Measurements from ENCODE around the gene CARD10. TPM values are rescaled to one million over a fixed set of nuclear protein-coding genes. Genes with fewer than 3 reads are reported as not detected.

CARD10 gene
- total RNA-seq, 1 experiment from 2014 or later: 17.7 TPM

- H3K9me3 ChIP-seq (ENCODE audit: control insufficient read depth, low read depth, low read length): no peaks in the 10 kb centered on the region
- H3K27me3 Mint-ChIP-seq (ENCODE audit: low read depth): no peaks in the 10 kb centered on the region
- no peak overlapping the region for H3K23ac ChIP-seq (ENCODE audit: insufficient read length, low read depth, low read length)
- no peak overlapping the region for H4K91ac ChIP-seq (ENCODE audit: insufficient read length, low read depth, low read length)
- no peak overlapping the region for H2BK20ac ChIP-seq (ENCODE audit: low read depth, low read length, poor library complexity, severe bottlenecking)
- no peaks in the 10 kb centered on the region for H3K9me3 Mint-ChIP-seq
- H3K9ac ChIP-seq (ENCODE audit: extremely low read depth, insufficient read length, low read length): no peak overlapping the region
- no peaks in the 10 kb centered on the region for H3K27me3 ChIP-seq (ENCODE audit: insufficient read depth, low read length)
- H2AFZ ChIP-seq (ENCODE audit: low read length): no peak overlapping the region
- no peak for DNase-seq
- no peak overlapping the region for H3K27ac ChIP-seq (ENCODE audit: insufficient read length, low read depth, low read length)
- WGBS (ENCODE audit: extremely low coverage, insufficient read length, low lambda C conversion rate): no CpG with 5 or more reads among the region's 4 CpGs
- H3T11ph ChIP-seq (ENCODE audit: low read length): no peak overlapping the region
- no peak overlapping the region for H2BK15ac ChIP-seq (ENCODE audit: low read depth, low read length)
- H3K14ac ChIP-seq (ENCODE audit: insufficient read depth, low read length): no peak overlapping the region
- no peak overlapping the region for H2BK12ac ChIP-seq (ENCODE audit: insufficient read length, low read depth, low read length)
- no peak overlapping the region for H3K18ac ChIP-seq (ENCODE audit: insufficient read length, low read depth, low read length)
- no peaks in the 10 kb centered on the region for H3K79me1 ChIP-seq (ENCODE audit: insufficient read depth, low read depth, low read length, poor library complexity, severe bottlenecking)
- H4K20me1 ChIP-seq (ENCODE audit: control insufficient read depth, insufficient read depth, insufficient read length): no peaks in the 10 kb centered on the region
- no peaks in the 10 kb centered on the region; the same call in 1 of the 2 replicates for H3K4me1 ChIP-seq (ENCODE audit: insufficient read depth, low read length)
- no peak overlapping the region for H4K5ac ChIP-seq (ENCODE audit: insufficient read length, low read depth, low read length)
- no peak overlapping the region for H2AK5ac ChIP-seq (ENCODE audit: insufficient read length, low read length)
- H3K27ac Mint-ChIP-seq: no peak overlapping the region
- H3K4ac ChIP-seq (ENCODE audit: low read depth, low read length): no peak overlapping the region
- no peak overlapping the region for H2BK120ac ChIP-seq (ENCODE audit: low read depth, low read length, poor library complexity, severe bottlenecking)
- H3K79me2 ChIP-seq (ENCODE audit: insufficient read depth, low read length): no peaks in the 10 kb centered on the region
- peaks cover 23 to 30% of the 10 kb centered on the region in 2 experiments for H3K4me1 Mint-ChIP-seq
- H4K8ac ChIP-seq (replicated peaks; ENCODE audit: insufficient read length, low read depth, low read length): no peak overlapping the region
- no peak overlapping the region for H3K4me2 ChIP-seq (ENCODE audit: insufficient read depth, insufficient read length, low read length)
- no peak overlapping the region for H2BK5ac ChIP-seq (ENCODE audit: insufficient read length, low read length)
- no peaks in the 10 kb centered on the region for H3K23me2 ChIP-seq (ENCODE audit: insufficient read length, low read depth, low read length, poor library complexity, severe bottlenecking)
- TF ChIP-seq, protein P1, sequence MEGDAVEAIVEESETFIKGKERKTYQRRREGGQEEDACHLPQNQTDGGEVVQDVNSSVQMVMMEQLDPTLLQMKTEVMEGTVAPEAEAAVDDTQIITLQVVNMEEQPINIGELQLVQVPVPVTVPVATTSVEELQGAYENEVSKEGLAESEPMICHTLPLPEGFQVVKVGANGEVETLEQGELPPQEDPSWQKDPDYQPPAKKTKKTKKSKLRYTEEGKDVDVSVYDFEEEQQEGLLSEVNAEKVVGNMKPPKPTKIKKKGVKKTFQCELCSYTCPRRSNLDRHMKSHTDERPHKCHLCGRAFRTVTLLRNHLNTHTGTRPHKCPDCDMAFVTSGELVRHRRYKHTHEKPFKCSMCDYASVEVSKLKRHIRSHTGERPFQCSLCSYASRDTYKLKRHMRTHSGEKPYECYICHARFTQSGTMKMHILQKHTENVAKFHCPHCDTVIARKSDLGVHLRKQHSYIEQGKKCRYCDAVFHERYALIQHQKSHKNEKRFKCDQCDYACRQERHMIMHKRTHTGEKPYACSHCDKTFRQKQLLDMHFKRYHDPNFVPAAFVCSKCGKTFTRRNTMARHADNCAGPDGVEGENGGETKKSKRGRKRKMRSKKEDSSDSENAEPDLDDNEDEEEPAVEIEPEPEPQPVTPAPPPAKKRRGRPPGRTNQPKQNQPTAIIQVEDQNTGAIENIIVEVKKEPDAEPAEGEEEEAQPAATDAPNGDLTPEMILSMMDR (conservative IDR thresholded peaks at IDR 0.05): no peak
- H3K56ac ChIP-seq (ENCODE audit: insufficient read length, low read depth, low read length): no peak overlapping the region
- peaks cover 0 to 27% (median 13%) of the 10 kb centered on the region in 3 experiments; a peak in 3 of 7 replicates for H3K36me3 Mint-ChIP-seq (ENCODE audit: insufficient read depth in 1 of 3, low read depth in 3 of 3)
- no peak overlapping the region for H3K4me3 Mint-ChIP-seq
Observed at GRCh38 chr22:37504964-37505363, 14.3 kb downstream of the CARD10 start.
